ENCODE results near the gene HOPX.
"Not testable (repeated sequence)": the region's sequence is repeated elsewhere in the genome, so short reads cannot be mapped to it uniquely, and the experiment has no call there.

HOPX gene

GRCh38 chr4:56699537-56700105 is 18.5 kb upstream of the HOPX start:
- DNase-seq (ENCODE audit: low spot score), result no peak
- TF ChIP-seq, protein P1, sequence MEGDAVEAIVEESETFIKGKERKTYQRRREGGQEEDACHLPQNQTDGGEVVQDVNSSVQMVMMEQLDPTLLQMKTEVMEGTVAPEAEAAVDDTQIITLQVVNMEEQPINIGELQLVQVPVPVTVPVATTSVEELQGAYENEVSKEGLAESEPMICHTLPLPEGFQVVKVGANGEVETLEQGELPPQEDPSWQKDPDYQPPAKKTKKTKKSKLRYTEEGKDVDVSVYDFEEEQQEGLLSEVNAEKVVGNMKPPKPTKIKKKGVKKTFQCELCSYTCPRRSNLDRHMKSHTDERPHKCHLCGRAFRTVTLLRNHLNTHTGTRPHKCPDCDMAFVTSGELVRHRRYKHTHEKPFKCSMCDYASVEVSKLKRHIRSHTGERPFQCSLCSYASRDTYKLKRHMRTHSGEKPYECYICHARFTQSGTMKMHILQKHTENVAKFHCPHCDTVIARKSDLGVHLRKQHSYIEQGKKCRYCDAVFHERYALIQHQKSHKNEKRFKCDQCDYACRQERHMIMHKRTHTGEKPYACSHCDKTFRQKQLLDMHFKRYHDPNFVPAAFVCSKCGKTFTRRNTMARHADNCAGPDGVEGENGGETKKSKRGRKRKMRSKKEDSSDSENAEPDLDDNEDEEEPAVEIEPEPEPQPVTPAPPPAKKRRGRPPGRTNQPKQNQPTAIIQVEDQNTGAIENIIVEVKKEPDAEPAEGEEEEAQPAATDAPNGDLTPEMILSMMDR (IDR thresholded peaks at IDR 0.05; ENCODE audit: extremely low read depth, missing control alignments), result no peak

GRCh38 chr4:56698329-56698728 is 17.2 kb upstream of the HOPX start:
- DNase-seq (ENCODE audit: low spot score), result no peak
- TF ChIP-seq, protein P1 (IDR thresholded peaks at IDR 0.05; ENCODE audit: extremely low read depth, missing control alignments), result no peak

GRCh38 chr4:56696056-56696455 is 15.0 kb upstream of the HOPX start:
- TF ChIP-seq, protein P1 (IDR thresholded peaks at IDR 0.05; ENCODE audit: extremely low read depth, missing control alignments), result no peak
- DNase-seq (ENCODE audit: low spot score), result no peak

GRCh38 chr4:56693476-56693875 is 12.4 kb upstream of the HOPX start:
- DNase-seq (ENCODE audit: low spot score), result not testable (repeated sequence)

DNA sequence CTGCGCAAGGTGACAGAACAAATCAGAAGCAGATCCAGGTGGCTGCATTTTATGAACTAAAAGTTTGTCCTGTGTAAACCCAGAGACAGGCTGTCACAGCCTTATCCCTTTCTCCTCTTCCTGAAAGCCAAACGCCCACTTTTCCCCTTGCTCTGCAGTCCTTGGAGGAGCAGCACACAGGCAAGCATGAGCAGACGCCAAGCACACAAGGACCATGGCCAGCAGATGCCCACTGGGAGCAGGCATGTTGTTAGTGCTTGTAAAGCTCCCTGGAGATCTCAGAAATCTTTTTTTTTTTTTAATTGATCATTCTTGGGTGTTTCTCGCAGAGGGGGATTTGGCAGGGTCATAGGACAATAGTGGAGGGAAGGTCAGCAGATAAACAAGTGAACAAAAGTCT is 11.5 kb upstream of the HOPX start:
- TF ChIP-seq, protein P1 (IDR thresholded peaks at IDR 0.05; ENCODE audit: extremely low read depth, missing control alignments), result no peak
- DNase-seq (ENCODE audit: low spot score), result no peak

GRCh38 chr4:56691425-56691824 is 10.3 kb upstream of the HOPX start:
- DNase-seq (ENCODE audit: low spot score), result no peak
- TF ChIP-seq, protein P1 (IDR thresholded peaks at IDR 0.05; ENCODE audit: extremely low read depth, missing control alignments), result no peak

DNA sequence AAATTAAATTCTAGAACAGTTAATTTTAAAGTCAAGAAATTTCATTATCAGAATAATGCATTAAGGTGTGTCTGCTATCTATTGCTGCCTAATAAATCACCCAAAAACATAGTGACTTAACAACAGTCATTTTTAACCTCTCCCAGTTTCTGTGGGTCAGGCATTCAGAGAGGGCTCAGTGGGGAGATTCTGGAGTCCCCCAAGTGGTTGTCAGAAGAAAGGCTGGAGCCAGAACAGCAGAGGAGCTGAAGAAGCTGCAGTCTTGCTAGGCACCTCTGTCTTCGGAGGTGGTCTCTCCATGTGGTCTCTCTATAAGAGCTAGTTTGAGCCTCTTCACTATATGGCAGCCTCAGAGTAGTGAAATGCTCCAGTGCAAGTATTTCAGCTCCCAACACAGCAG is 9.3 kb upstream of the HOPX start:
- TF ChIP-seq, protein P1 (IDR thresholded peaks at IDR 0.05; ENCODE audit: extremely low read depth, missing control alignments), result no peak
- DNase-seq (ENCODE audit: low spot score), result no peak

- TF ChIP-seq, protein P1 (IDR thresholded peaks at IDR 0.05; ENCODE audit: extremely low read depth, missing control alignments), result no peak
- DNase-seq (ENCODE audit: low spot score), result no peak
Measured at GRCh38 chr4:56689201-56689969, 8.3 kb upstream of the HOPX start.

All from GM20000 (cell line).